Measurements from ENCODE around the gene ADCK2. TPM values are rescaled to one million over a fixed set of nuclear protein-coding genes. Genes with fewer than 3 reads are reported as not detected.
"Not testable (repeated sequence)": the region's sequence is repeated elsewhere in the genome, so short reads cannot be mapped to it uniquely, and the experiment has no call there.

The ADCK2 gene
- total RNA-seq, 2 experiments from 2014 or later, result 22.1 TPM

GRCh38 chr7:140669352-140669751, 3.4 kb upstream of the ADCK2 start:
- Mint-ChIP-seq H3K9me3 (no peaks in the 10 kb centered on the region), H3K36me3 (ENCODE audit: low read depth) (no peaks in the 10 kb centered on the region), H3K27me3 (ENCODE audit: low read depth) (no peaks in the 10 kb centered on the region), H3K4me1 (ENCODE audit: low read depth) (peaks cover 17% of the 10 kb centered on the region), H3K4me3 (no peak overlapping the region), H3K27ac (no peak overlapping the region)
- CTCF ChIA-PET, result no interaction called here
- intact Hi-C loops (cut with micrococcal nuclease), result no loop called here
- no peak for DNase-seq

- H3K36me3 Mint-ChIP-seq (ENCODE audit: low read depth); H3K27ac Mint-ChIP-seq; intact Hi-C loops (cut with micrococcal nuclease); DNase-seq; H3K4me3 Mint-ChIP-seq; CTCF ChIA-PET; H3K9me3 Mint-ChIP-seq; H3K27me3 Mint-ChIP-seq (ENCODE audit: low read depth): not testable (repeated sequence)
- H3K4me1 Mint-ChIP-seq (ENCODE audit: low read depth), result peaks cover 22% of the 10 kb centered on the region
These were observed 2.9 kb upstream of the ADCK2 start for GRCh38 chr7:140669862-140670261.

GRCh38 chr7:140670343-140670935, 2.3 kb upstream of the ADCK2 start:
- DNase-seq, result no peak
- Mint-ChIP-seq H3K27me3 (ENCODE audit: low read depth) (no peaks in the 10 kb centered on the region), H3K9me3 (no peaks in the 10 kb centered on the region), H3K4me1 (ENCODE audit: low read depth) (peaks cover 27% of the 10 kb centered on the region), H3K4me3 (no peak overlapping the region), H3K36me3 (ENCODE audit: low read depth) (peaks cover 3% of the 10 kb centered on the region), H3K27ac (no peak overlapping the region)
- intact Hi-C loops (cut with micrococcal nuclease), result no loop called here
- CTCF ChIA-PET, result no interaction called here

- H3K27ac Mint-ChIP-seq, result peak overlapping the region; percentile 68
- peaks cover 37% of the 10 kb centered on the region for H3K4me1 Mint-ChIP-seq (ENCODE audit: low read depth)
- no peaks in the 10 kb centered on the region for H3K9me3 Mint-ChIP-seq
- H3K36me3 Mint-ChIP-seq (ENCODE audit: low read depth), result peaks cover 7% of the 10 kb centered on the region
- CTCF ChIA-PET, result no interaction called here
- no peaks in the 10 kb centered on the region for H3K27me3 Mint-ChIP-seq (ENCODE audit: low read depth)
- peak overlapping the region; percentile 75 for H3K4me3 Mint-ChIP-seq
- intact Hi-C loops (cut with micrococcal nuclease), result loop anchor here (2.0 kb wide), 1 partner anchor 253 kb away; the partner anchor contains the start of gene BRAF
- no peak for DNase-seq
These were observed 779 bp upstream of the ADCK2 start for GRCh38 chr7:140671966-140672365.

- Mint-ChIP-seq H3K9me3 (no peaks in the 10 kb centered on the region), H3K4me3 (peak overlapping the region; percentile 83), H3K4me1 (ENCODE audit: low read depth) (peaks cover 39% of the 10 kb centered on the region), H3K27me3 (ENCODE audit: low read depth) (no peaks in the 10 kb centered on the region), H3K36me3 (ENCODE audit: low read depth) (peaks cover 15% of the 10 kb centered on the region), H3K27ac (peak overlapping the region; percentile 66)
- intact Hi-C loops (cut with micrococcal nuclease), result loop anchor here (1.0 to 2.0 kb wide), 5 partner anchors 17 to 341 kb away; partner anchors contain the start of genes BRAF, MRPS33 and NDUFB2
- peak; percentile 54 for DNase-seq
- CTCF ChIA-PET, result interaction anchor here (1.3 to 1.8 kb wide), 2 partner anchors 12 to 23 kb away, joined by 3 to 5 read pairs; partner anchors contain the start of gene NDUFB2
These were observed 473 bp downstream of the ADCK2 start for GRCh38 chr7:140673063-140673773.

- intact Hi-C loops (cut with micrococcal nuclease), result loop anchor here (1.0 to 2.0 kb wide), 7 partner anchors 17 to 341 kb away; partner anchors contain the start of genes BRAF, MRPS33 and NDUFB2
- Mint-ChIP-seq H3K27me3 (ENCODE audit: low read depth) (no peaks in the 10 kb centered on the region), H3K27ac (peak overlapping the region; percentile 66), H3K4me1 (ENCODE audit: low read depth) (peaks cover 42% of the 10 kb centered on the region), H3K36me3 (ENCODE audit: low read depth) (peaks cover 16% of the 10 kb centered on the region), H3K9me3 (no peaks in the 10 kb centered on the region), H3K4me3 (peak overlapping the region; percentile 83)
- no peak for DNase-seq
- CTCF ChIA-PET, result interaction anchor here (1.3 to 2.0 kb wide), 4 partner anchors 13 to 310 kb away, joined by 3 to 11 read pairs (median 5); partner anchors contain the start of gene NDUFB2
These were observed 1.0 kb downstream of the ADCK2 start for GRCh38 chr7:140673774-140674155.

- Mint-ChIP-seq H3K4me1 (ENCODE audit: low read depth) (peaks cover 42% of the 10 kb centered on the region), H3K4me3 (peak overlapping the region; percentile 83), H3K36me3 (ENCODE audit: low read depth) (peaks cover 22% of the 10 kb centered on the region), H3K27me3 (ENCODE audit: low read depth) (no peaks in the 10 kb centered on the region), H3K9me3 (no peaks in the 10 kb centered on the region), H3K27ac (no peak overlapping the region)
- intact Hi-C loops (cut with micrococcal nuclease), result loop anchor here (2.0 kb wide), 2 partner anchors 48 to 136 kb away; no protein-coding TSS in a partner anchor
- DNase-seq, result no peak
- CTCF ChIA-PET, result interaction anchor here (1.3 to 2.0 kb wide), 5 partner anchors 13 to 309 kb away, joined by 3 to 11 read pairs (median 5); partner anchors contain the start of gene NDUFB2
These were observed 1.6 kb downstream of the ADCK2 start for GRCh38 chr7:140674356-140674800.

- Mint-ChIP-seq H3K36me3 (ENCODE audit: low read depth) (peaks cover 25% of the 10 kb centered on the region), H3K27me3 (ENCODE audit: low read depth) (no peaks in the 10 kb centered on the region), H3K4me3 (peak overlapping the region; percentile 83), H3K9me3 (no peaks in the 10 kb centered on the region), H3K27ac (no peak overlapping the region), H3K4me1 (ENCODE audit: low read depth) (peaks cover 42% of the 10 kb centered on the region)
- intact Hi-C loops (cut with micrococcal nuclease), result loop anchor here (1.0 to 2.0 kb wide), 3 partner anchors 48 to 309 kb away; no protein-coding TSS in a partner anchor
- no peak for DNase-seq
- CTCF ChIA-PET, result interaction anchor here (1.5 to 2.0 kb wide), 5 partner anchors 14 to 338 kb away, joined by 4 to 11 read pairs (median 5); no protein-coding TSS in a partner anchor
These were observed 2.4 kb downstream of the ADCK2 start for GRCh38 chr7:140674899-140675701.

- Mint-ChIP-seq H3K9me3 (no peaks in the 10 kb centered on the region), H3K4me3 (no peak overlapping the region), H3K36me3 (ENCODE audit: low read depth) (peaks cover 31% of the 10 kb centered on the region), H3K27me3 (ENCODE audit: low read depth) (no peaks in the 10 kb centered on the region), H3K27ac (no peak overlapping the region), H3K4me1 (ENCODE audit: low read depth) (peaks cover 42% of the 10 kb centered on the region)
- intact Hi-C loops (cut with micrococcal nuclease), result loop anchor here (1.0 to 2.0 kb wide), 3 partner anchors 47 to 309 kb away; no protein-coding TSS in a partner anchor
- CTCF ChIA-PET, result interaction anchor here (1.7 to 2.0 kb wide), 3 partner anchors 65 to 337 kb away, joined by 4 to 11 read pairs (median 6); no protein-coding TSS in a partner anchor
- no peak for DNase-seq
These were observed 3.0 kb downstream of the ADCK2 start for GRCh38 chr7:140675726-140676125.

GRCh38 chr7:140676306-140676705, 3.6 kb downstream of the ADCK2 start:
- H3K9me3 Mint-ChIP-seq, result no peaks in the 10 kb centered on the region
- no peak for DNase-seq
- H3K4me3 Mint-ChIP-seq, result no peak overlapping the region
- H3K27ac Mint-ChIP-seq, result no peak overlapping the region
- H3K4me1 Mint-ChIP-seq (ENCODE audit: low read depth), result peaks cover 42% of the 10 kb centered on the region
- intact Hi-C loops (cut with micrococcal nuclease), result no loop called here
- no peaks in the 10 kb centered on the region for H3K27me3 Mint-ChIP-seq (ENCODE audit: low read depth)
- CTCF ChIA-PET, result interaction anchor here (1.9 kb wide), 1 partner anchor 337 kb away, joined by 4 read pairs; no protein-coding TSS in a partner anchor
- peaks cover 34% of the 10 kb centered on the region for H3K36me3 Mint-ChIP-seq (ENCODE audit: low read depth)

- DNase-seq; H3K27me3 Mint-ChIP-seq (ENCODE audit: low read depth); H3K4me3 Mint-ChIP-seq; H3K9me3 Mint-ChIP-seq; H3K27ac Mint-ChIP-seq; intact Hi-C loops (cut with micrococcal nuclease): not testable (repeated sequence)
- H3K4me1 Mint-ChIP-seq (ENCODE audit: low read depth), result peaks cover 40% of the 10 kb centered on the region
- H3K36me3 Mint-ChIP-seq (ENCODE audit: low read depth), result peaks cover 34% of the 10 kb centered on the region
- CTCF ChIA-PET, result interaction anchor here (1.9 kb wide), 1 partner anchor 336 kb away, joined by 4 read pairs; no protein-coding TSS in a partner anchor
These were observed 4.2 kb downstream of the ADCK2 start for GRCh38 chr7:140676956-140677355.

All from activated naive CD4-positive, alpha-beta T cell treated with anti-CD3 and anti-CD28 coated beads for 36 hours (primary cell).